ENCODE measurements around the gene CD44.
"Not testable (repeated sequence)": the region's sequence is repeated elsewhere in the genome, so short reads cannot be mapped to it uniquely, and the experiment has no call there.

Gene CD44

DNA sequence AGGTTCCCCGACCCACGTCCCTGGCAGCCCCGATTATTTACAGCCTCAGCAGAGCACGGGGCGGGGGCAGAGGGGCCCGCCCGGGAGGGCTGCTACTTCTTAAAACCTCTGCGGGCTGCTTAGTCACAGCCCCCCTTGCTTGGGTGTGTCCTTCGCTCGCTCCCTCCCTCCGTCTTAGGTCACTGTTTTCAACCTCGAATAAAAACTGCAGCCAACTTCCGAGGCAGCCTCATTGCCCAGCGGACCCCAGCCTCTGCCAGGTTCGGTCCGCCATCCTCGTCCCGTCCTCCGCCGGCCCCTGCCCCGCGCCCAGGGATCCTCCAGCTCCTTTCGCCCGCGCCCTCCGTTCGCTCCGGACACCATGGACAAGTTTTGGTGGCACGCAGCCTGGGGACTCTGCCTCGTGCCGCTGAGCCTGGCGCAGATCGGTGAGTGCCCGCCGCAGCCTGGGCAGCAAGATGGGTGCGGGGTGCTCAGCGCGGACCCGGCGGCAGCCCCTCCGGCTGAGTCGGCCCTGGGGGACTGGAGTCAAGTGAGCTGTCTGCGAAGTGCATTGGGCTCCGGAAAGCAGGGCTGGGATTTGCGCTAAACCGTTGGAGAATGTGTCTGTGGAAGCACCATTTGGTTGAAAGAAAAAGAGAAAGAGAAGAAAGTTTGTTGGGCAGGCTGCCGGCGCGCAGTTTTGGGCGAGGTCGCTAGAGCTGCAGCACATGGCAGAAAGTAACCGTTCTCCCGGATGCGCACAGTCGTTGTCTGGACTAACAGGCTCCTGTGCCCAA, at the start of gene CD44:
TSS of gene CD44 (plus strand) at position 229 of the 779 bp plus-strand sequence. CDS start at position 362, 133 bp downstream.
- no peak for DNase-seq (ENCODE audit: low read depth, low spot score)

DNA sequence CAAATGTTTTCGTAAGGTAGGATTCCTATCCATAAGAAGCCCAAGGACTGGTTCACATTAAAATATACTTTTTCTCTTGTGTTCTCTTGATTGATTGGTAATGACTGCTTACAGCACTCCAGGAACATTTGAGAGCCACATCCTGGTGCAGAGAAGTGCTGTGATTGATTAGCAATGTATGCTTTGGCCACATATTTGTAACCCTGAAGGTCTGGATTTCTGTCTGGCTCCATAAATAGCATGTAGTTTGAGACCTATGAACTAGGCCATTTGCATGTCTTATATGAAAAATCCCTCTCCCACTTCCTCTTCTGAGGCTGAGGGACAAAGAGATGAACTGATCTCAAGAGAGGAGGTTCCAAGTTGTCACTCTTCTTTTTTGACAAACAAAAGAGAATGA, 49.3 kb upstream of the CD44 start:
- no peak for DNase-seq (ENCODE audit: low read depth, low spot score)

DNA sequence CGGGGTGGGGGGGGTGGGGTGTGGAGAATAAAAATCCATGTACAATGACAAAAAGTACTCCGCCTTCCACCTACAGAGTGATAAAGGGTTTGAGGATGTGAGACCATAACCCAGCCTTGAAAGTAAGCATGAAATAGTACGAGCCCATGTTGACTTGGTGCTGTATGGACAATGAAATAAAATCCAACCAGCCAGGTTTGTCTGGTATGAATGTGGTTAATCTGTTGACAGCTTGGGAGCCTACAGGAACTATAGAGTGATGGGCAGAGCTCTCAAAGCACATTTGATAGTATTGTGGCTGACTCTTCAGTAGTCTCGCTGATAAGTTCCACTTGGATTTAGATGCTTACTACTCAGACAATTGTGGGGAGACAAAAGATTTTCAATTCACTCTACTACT, 48.8 kb upstream of the CD44 start:
- no peak for DNase-seq (ENCODE audit: low read depth, low spot score)

DNA sequence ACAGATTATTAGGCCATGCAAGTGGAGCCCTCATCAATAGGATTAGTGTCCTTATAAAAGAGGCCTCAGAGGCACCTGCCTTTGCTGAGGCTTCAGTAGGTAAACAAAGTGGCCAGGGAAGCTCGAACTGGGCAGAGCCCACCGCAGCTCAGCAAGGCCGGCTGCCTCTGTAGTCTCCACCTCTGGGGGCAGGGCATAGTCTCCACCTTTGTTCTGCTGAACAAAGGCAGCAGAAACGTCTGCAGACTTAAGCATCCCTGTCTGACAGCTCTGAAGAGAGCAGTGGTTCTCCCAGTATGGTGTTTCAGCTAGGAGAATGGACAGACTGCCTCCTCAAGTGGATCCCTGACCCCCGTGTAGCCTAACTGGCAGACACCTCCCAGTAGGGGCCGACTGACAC, 48.0 kb upstream of the CD44 start:
- DNase-seq (ENCODE audit: low read depth, low spot score) = not testable (repeated sequence)

DNA sequence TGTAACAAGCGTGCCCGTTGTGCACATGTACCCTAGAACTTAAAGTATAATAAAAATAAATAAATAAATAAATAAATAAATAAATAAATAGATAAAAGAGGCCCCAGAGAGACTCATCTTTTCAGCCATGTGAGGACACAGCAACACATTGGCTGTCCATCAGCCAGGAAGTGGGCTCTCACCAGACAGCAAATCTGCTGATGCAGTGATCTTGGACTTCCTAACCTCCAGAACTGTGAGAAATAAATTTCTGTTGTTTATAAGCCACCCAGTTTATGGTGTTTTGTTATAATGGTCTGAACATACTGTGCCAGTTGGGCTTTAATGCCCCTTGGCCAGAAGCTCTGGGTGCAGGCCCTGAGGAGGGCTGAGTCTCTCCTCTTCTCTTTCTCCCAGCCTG, 42.2 kb upstream of the CD44 start:
- no peak for DNase-seq (ENCODE audit: low read depth, low spot score)

DNA sequence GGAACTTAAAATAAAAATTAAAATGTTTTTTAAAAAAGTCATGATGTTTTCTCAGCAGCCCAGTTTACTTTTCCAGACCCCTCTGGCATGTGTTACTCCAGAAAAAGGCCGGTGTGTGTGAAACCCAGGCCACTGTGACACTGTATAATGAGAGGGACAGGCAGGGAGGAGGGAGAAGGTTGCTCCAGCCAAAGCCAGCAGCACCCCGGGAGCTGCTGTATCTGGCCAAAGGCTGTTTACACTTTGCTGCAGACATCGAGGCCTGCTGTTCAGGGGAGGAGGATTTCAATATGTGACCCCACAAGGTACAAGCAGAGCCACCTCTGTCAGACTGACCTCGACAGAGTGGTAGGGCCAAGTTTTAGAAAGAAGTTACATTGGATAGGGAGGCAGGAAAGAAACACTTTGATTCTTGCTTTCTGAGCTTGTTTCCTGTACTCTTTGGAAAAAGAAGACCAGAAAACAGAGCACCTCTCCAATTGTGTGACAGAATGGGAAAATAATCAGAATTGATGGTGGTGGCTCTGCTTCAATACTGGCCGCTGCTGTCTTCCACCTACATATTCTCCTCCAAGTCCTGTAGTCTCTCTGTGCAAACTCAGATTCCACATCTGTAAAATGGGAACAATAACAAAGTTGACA, 41.0 kb upstream of the CD44 start:
- DNase-seq (ENCODE audit: low read depth, low spot score) = no peak

DNA sequence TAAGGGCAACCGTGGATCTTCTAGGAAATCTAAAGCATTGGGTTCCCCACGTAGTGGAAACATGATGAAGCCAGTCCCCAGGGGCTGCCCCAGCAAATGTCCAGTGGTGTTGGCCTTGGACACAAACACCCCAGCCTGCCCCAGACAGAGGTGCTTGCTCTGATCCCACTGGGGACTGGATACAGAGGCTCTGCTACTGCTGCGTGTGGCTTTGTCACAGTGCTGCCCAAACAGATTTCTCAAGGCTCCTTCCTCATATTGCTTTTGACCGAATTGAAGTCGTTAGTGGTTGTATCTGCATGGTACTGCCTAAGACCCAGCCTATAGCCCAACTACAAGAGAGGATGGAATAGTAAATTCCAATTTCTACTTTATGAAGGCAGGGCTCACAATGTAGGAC, 40.1 kb upstream of the CD44 start:
- no peak for DNase-seq (ENCODE audit: low read depth, low spot score)

DNA sequence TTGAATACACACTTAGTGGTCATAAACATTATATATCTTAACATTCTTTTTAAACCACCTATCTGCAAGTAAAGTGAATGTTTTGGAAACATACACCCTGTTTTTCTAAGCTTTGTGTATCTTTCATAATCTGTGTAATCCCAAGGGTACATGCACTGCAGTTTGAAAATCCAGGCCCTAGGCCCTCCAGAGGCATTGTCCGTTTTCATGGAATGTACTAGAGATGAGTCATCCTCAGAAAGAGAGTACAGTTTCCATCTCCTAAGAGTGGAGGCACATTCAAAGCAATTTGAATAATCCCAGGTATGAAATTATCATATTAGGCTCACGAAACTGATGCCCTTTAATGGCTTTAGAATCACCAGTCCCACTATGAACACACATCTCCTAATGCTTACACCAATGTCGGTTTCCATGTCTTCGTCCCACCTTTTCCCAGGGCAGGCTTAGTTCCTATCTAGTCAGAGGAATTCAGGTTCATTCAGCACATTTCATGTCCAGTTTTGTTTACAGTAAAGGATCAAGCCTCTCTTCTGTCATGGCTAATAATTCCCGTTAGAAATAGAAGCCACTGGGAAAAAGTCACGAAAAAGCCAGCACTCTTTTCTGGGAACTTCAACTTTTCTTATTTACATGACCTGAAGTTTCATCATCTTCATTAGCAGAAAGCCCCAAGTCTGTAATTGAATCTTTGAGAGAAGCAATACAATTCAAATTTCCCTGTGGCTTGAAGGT, 39.5 kb upstream of the CD44 start:
- no peak for DNase-seq (ENCODE audit: low read depth, low spot score)

DNA sequence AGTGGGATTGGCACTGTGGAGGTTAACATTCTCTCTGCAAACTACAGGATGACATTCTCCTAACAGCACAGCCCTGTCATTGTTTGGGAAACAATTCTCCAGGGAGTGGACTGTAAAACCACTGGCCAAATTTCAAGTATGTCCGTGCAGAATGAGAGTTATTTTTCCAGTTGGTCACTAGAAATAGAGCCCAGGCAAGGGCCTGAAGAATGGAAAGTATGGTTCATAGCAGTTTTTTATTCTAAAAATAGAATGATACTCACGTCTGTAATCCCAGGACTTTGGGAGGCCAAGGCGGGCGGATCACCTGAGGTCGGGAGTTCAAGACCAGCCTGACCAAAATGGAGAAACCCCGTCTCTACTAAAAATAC, 39.0 kb upstream of the CD44 start:
- DNase-seq (ENCODE audit: low read depth, low spot score) = no peak

DNA sequence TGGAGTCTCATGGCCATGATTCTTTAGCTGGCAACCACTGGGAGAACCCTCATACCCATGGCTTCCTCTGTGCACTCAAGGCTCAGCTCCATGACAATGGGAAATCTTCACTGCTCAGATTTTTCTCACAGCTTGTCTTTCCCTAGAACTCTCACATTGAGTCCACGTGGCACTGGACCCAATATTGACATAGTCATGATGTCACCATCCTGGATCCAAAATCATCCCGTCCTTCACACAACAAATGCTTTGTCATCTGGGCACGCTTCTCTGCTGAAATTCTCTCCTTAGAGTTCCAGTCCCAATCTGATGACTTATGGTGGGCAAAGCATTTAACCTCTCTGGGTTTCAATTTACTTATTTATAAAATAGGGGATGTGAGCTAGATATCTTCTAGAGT, 37.7 kb upstream of the CD44 start:
- no peak for DNase-seq (ENCODE audit: low read depth, low spot score)

DNA sequence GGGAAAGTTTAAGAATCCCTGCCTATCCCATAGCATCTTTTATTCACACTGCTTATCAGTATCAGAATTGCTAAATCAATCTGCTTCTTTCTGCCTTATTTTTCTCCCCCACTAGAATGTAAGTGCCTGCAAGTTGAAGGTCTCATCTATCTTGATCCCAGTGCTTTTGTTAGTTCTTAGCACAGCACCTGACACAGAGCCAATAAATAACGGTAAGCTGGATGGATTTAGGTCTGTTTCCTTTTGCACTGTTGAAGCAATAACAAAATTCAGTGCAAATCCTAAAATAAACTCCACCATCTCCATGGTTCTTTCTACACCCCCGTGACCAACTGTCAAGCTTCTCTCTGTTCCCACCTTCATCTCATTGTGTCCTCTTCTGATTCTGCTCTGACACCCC, 36.7 kb upstream of the CD44 start:
- DNase-seq (ENCODE audit: low read depth, low spot score) = no peak

DNA sequence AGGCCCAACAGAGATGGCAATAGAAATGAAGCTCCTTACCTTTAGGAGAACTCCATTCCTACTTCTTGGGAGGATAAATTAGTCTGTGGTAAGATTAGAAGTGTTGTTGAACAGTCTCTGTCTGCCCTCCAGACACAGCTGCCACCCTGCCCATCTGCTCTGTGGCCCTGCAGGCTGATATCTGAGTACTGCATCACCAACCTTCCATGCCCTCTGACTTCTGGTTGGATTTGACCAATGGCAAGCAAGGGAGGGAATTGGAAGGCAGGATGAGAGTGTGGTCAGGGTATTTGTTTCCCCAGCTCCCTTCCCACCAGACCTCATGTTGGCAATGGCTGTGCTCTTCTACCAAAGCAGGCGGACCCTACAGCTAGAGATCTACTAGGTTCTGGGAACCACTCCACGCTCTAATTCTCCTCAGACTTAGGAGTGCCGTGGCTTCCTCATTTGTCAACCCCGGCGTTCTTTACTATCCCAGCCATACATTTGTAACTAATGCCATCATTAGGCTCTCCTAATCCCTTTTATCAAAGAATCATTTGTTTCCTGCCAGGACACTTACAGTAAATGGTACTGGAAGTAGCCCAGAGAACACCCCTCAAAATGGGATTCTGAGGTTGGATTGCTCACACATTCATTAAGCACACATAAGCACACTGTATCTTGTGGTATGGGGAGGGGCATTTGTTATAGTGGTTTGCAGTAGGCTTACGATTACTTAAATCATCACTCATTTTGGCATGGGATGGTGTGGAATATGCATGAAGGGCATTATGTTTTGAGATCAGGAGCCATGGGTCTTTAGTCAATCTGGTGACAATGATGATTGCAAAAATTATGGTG, 35.4 kb upstream of the CD44 start:
- no peak for DNase-seq (ENCODE audit: low read depth, low spot score)

DNA sequence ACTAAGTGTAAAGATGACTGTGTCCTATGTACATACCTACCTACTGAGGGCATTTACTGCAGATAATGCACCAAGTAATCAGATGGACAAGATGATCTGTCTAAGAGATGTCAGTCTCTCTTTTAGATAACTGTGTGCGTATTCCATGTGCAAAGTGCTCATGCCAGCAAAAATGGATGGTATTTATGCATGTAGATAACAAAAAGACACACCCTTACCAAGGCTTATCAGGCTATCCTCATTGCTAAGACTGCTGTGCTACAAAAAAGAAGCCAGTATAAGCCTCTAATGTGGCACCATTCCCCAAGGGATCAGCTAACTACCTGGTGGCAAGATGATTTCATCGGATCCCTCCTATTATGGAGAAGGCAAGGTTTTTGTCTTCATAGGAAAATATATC, 34.3 kb upstream of the CD44 start:
- no peak for DNase-seq (ENCODE audit: low read depth, low spot score)

DNA sequence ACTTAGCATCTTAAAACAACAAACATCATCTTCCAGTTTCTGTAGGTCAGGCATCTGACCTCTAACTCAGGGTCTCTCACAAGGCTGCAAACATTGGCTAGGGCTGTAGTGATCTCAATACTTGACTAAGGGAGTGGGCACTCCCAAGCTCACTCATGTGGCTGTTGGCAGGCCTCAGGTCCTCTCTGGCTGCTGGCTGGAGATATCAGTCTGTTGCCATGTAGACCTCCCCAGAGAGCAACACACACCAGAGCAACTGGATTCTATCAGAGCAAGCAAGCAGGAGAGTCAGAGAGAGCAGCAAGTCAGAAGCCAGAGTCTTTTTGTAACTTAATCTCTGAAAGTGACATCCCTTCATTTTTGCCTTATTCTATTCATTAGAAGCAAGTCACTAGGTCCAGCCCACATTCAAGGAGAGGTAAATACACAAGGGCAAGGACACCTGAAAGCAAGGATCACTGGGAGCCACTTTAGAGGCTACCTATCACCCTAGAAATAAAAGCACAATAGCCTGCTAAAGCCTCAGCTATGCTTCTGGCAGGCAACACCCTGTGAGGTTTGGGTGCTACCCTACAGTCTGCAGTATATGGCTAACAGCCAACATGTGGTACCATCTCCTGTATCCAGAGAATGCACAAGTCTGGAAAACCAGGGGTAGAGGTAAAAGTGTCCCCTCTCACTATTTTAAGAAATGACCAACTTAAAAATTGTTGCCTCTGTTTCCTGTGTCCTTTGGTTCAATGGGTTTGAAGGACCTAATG, 33.5 kb upstream of the CD44 start:
- no peak for DNase-seq (ENCODE audit: low read depth, low spot score)

DNA sequence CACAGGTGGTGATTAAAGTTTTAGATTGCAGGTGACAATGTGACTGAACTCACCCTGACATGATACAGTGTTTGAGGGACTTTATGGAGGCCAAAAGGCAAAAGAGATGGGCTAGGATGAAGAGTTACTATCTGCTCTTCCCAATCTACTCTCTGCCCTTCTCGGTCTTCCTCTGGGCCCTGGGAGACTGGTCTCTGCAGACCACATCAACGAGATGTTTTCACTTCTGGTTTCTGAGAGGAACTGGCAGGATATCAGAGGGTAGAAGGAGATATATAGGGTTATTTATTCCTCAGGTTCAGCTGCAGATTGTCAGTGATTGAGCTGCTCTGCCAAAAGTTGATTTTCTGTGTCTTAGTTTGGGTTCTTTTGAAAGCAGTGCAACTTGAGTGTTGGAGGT, 32.4 kb upstream of the CD44 start:
- DNase-seq (ENCODE audit: low read depth, low spot score) = no peak

DNA sequence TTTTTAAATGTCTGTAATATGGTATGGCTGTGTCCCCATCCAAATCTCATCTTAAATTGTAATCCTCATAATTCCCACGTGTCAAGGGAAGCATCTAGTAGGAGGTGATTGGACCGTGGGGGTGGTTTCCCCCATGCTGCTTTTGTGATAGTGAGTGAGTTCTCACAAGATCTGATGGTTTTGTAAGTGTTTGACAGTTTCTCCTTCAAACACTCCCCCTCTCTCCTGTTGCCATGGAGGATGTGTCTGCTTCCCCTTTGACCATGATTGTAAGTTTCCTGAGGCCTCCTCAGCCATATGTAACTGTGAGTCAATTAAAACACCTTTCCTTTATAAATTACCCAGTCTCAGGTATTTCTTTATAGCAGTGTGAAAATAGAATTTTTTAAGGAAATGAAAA, 31.1 kb upstream of the CD44 start:
- DNase-seq (ENCODE audit: low read depth, low spot score) = no peak

DNA sequence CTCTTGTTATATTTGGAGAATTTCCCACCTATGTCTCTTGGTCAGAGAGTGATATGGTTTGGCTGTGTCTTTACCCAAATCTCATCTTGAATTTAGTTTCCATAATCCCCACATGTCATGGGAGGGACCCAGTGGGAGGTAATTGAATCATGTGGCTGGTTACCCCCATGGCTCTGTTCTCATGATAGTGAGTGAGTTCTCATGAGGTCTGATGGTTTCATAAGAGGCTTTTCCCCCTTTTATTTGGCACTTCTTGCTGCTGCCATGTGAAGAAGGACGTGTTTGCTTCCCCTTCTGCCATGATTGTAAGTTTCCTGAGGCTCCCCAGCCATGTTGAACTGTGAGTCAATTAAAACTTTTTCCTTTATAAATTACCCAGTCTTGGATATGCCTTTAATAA, 30.6 kb upstream of the CD44 start:
- not testable (repeated sequence) for DNase-seq (ENCODE audit: low read depth, low spot score)

DNA sequence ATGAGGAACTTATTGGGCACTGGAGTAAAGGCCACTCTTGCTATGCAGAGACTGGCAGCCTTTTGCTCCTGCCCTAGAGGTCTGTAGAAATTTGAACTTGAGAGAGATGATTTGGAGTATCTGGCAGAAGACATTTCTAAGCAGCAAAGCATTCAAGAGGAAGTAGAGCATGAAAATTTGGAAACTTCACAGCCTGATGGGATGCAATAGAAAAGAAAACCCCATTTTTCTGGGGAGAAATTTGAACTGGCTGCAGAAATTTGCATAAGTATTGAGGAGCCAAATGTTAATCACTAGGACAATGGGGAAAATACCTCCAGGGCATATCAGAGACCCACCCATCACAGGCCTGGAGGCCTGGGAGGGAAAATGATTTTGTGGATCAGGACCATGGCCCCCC, 29.9 kb upstream of the CD44 start:
- no peak for DNase-seq (ENCODE audit: low read depth, low spot score)

DNA sequence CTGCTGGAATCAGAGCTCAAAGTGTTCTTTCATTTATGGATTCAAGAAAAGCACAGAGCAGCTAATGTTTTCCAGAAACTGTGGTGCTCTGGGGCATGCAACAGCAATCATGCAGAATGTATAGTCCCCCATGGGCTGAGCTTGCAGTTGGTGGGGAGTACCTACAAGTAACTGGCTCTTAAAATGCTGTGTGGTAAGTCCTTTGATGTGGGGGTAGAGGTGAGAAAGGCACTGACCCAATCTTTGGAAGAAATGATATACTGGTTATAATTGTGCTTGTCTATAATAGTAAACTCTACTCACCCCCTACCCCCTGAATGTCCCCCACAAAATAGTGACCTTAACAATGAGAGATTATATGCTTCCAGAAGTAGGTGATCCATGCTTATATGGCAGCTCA, 29.1 kb upstream of the CD44 start:
- no peak for DNase-seq (ENCODE audit: low read depth, low spot score)

DNA sequence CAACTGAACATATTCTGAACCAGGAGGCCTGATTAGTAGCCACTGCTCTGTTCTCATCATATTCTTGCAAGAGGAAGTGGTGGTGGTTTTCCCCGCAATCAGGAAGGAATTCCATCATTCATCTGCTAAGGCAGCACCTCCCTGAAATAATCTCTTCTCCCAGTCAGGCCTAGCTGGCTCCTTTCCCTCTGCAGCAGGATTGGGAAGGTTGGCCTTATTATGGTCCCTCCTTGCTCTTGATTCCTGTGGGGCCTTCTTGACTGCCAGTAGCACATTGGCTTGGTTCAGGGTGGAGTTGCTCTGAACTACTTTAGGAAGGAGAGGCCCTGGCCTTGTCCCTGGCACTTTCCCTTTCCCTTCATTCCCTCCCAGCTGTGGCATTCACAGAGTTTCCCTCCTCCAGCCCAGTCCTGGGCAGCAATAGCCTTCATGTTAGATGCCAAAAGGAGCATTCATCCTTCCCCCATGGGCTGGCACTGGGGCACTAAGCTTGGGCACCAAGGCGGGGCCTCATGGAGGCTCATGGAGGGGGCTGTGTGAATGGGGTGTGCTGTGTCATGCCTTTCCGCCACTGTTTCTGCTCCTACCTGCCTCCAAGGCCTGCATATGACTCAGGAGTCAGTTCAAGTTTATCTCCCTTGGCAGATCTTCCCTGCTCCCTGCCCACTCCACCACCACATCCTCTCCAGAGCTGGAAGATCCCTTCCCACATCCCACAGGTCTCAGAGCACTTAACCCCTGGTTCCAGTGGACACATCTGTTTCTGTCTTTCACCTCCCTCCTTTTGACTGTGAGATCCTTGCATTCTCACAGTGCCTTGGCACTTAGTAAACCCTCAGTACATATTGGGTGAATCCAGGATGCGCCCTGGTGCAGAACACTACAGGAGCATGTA, 27.6 kb upstream of the CD44 start:
- DNase-seq (ENCODE audit: low read depth, low spot score) = no peak
